Endothelial cell of umbilical vein (primary cell): Measurements from ENCODE around the gene CT45A3. TPM values are rescaled to one million over a fixed set of nuclear protein-coding genes. Genes with fewer than 3 reads are reported as not detected.
"Not testable (repeated sequence)": the region's sequence is repeated elsewhere in the genome, so short reads cannot be mapped to it uniquely, and the experiment has no call there.

Experiments
- BruUV-seq: library from RNA; stranded (reverse); fragments of 400-500 nt; replicated peaks from 2 replicates; lab custom pipeline; 2021; lab: Mats Ljungman, UMichigan
- CTCF ChIA-PET: fragments of 300-600, 350-600 bp; sonication (Branson Sonifier 250); formaldehyde crosslinking; loops from one replicate; lab custom pipeline; 2021; ENCODE audit warnings: antibody characterized with exemption, inconsistent platforms; lab: Charles Lee
- POLR2A ChIA-PET: fragments of 300-600, 350-600 bp; sonication (Branson Sonifier 250); formaldehyde crosslinking; loops from one replicate; lab custom pipeline; 2021; ENCODE audit warnings: antibody characterized with exemption, inconsistent platforms; lab: Charles Lee
- DNase-seq: peaks from one replicate; pipeline ENCODE4 v3.0.0-alpha.2; 2011; ENCODE audit warnings: low read depth, low spot score
- FAIRE-seq: peaks from 2 replicates; lab custom pipeline; 2011; peaks lifted over from hg19 to GRCh38; lab: Jason Lieb, UNC
- H2AFZ ChIP-seq: 2 replicates; pipeline ENCODE4 v1.6.0; 2012; ENCODE audit warnings: low read depth, low read length, control low read depth, inconsistent platforms
- H3K27ac ChIP-seq: 2 replicates; pipeline ENCODE4 v1.5.1; 2011; ENCODE audit warnings: low read depth, mild to moderate bottlenecking, control low read depth, low read length, moderate library complexity; ENCODE audit not compliant: insufficient read depth
- H3K27me3 ChIP-seq, 2 experiments: 2 replicates each; pipeline versions ENCODE4 v1.6.0 to v1.6.1; 2011; ENCODE audit warnings: low read length in 2 of 2, mixed read lengths in 1 of 2; ENCODE audit not compliant: control insufficient read depth in 2 of 2, insufficient read depth in 2 of 2
- H3K36me3 ChIP-seq, 2 experiments: 2 replicates in 1 of 2; 3 replicates in 1 of 2; pipeline ENCODE4 v1.5.1; 2011; ENCODE audit warnings: low read length in 2 of 2, mild to moderate bottlenecking in 1 of 2, moderate library complexity in 1 of 2; ENCODE audit not compliant: control insufficient read depth in 2 of 2, insufficient read depth in 2 of 2; ENCODE audit errors: extremely low read depth in 1 of 2
- H3K4me1 ChIP-seq: 3 replicates; pipeline ENCODE4 v1.5.1; 2011; ENCODE audit warnings: mild to moderate bottlenecking, low read length; ENCODE audit not compliant: control insufficient read depth, insufficient read depth; ENCODE audit errors: extremely low read depth
- H3K4me2 ChIP-seq: 2 replicates; pipeline ENCODE4 v1.6.1; 2011; ENCODE audit warnings: low read length, control low read depth, mixed read lengths; ENCODE audit not compliant: insufficient read depth
- H3K4me3 ChIP-seq, 3 experiments: fragments of 200-600 bp in 1 of 3; sonication (generic), shearing (Covaris generic) in 1 of 3; replicated peaks in 1 of 3; 2 replicates each; pipeline ENCODE4 v1.5.1; 2011 to 2016; ENCODE audit warnings: control low read depth in 3 of 3, low read length in 3 of 3, mild to moderate bottlenecking in 2 of 3, inconsistent platforms in 1 of 3, low read depth in 1 of 3, moderate library complexity in 1 of 3; ENCODE audit not compliant: insufficient read depth in 1 of 3
- H3K79me2 ChIP-seq: 2 replicates; pipeline ENCODE4 v1.6.0; 2012; ENCODE audit warnings: low read length, inconsistent platforms; ENCODE audit not compliant: control insufficient read depth, insufficient read depth
- H3K9ac ChIP-seq: replicated peaks from 2 replicates; pipeline ENCODE3; 2011; ENCODE audit warnings: low read length, control low read depth; ENCODE audit not compliant: insufficient read depth; ENCODE audit errors: extremely low read depth
- H3K9me1 ChIP-seq: replicated peaks from 3 replicates; pipeline ENCODE4 v1.6.0; 2011; ENCODE audit warnings: mild to moderate bottlenecking, low read length; ENCODE audit not compliant: control insufficient read depth, insufficient read depth; ENCODE audit errors: extremely low read depth
- H3K9me3 ChIP-seq: replicated peaks from 2 replicates; pipeline ENCODE4 v1.5.1; 2012; ENCODE audit warnings: low read length, inconsistent platforms; ENCODE audit not compliant: control insufficient read depth, insufficient read depth
- H4K20me1 ChIP-seq: replicated peaks from 2 replicates; pipeline ENCODE3; 2011; ENCODE audit warnings: mild to moderate bottlenecking, low read length; ENCODE audit not compliant: control insufficient read depth, insufficient read depth; ENCODE audit errors: extremely low read depth
- EZH2 ChIP-seq: IDR thresholded peaks from 2 replicates; pipeline ENCODE4 v1.6.1; 2012; ENCODE audit warnings: borderline replicate concordance, low read depth, mild to moderate bottlenecking, moderate library complexity, low read length, inconsistent platforms; ENCODE audit not compliant: severe bottlenecking
- FOS ChIP-seq: IDR thresholded peaks from 2 replicates; pipeline ENCODE4 v1.6.1; 2011; ENCODE audit warnings: mild to moderate bottlenecking, low read length, moderate library complexity, borderline replicate concordance; ENCODE audit not compliant: insufficient read depth
- GATA2 ChIP-seq: IDR thresholded peaks from 2 replicates; pipeline ENCODE4 v1.7.0; 2011; ENCODE audit warnings: low read depth, mild to moderate bottlenecking, moderate library complexity, mixed read lengths, low read length; ENCODE audit not compliant: insufficient read length, insufficient read depth
- JUN ChIP-seq: IDR thresholded peaks from 2 replicates; pipeline ENCODE4 v1.6.1; 2011; ENCODE audit warnings: borderline replicate concordance, low read depth; ENCODE audit not compliant: insufficient read length, insufficient read depth
- MYC ChIP-seq: IDR thresholded peaks from one replicate; pipeline ENCODE4 v1.6.1; 2011; ENCODE audit warnings: mild to moderate bottlenecking, low read depth, low read length
- POLR2A ChIP-seq: IDR thresholded peaks from 2 replicates; pipeline ENCODE4 v1.6.1; 2012; ENCODE audit warnings: low read depth, mild to moderate bottlenecking, control low read depth, low read length
- POLR2AphosphoS5 ChIP-seq: IDR thresholded peaks from 2 replicates; pipeline ENCODE4 v1.6.1; 2012; ENCODE audit warnings: low read depth, mild to moderate bottlenecking, control low read depth, low read length, moderate library complexity; ENCODE audit not compliant: insufficient read depth
- dilution Hi-C: fragments of 300-500 bp; cut with MboI; formaldehyde crosslinking; loops from one replicate; pipeline ENCODE4 v1.15.0; 2019; ENCODE audit warnings: low sequenced_read_pairs; ENCODE audit not compliant: extremely low pct_ligation_motif_present
- intact Hi-C: fragments of 100-400 bp; cut with micrococcal nuclease; formaldehyde crosslinking; loops from one replicate; pipeline ENCODE4 v1.10.0; 2022
- polyA plus RNA-seq, 4 experiments: library from polyadenylated mRNA; depleted of rRNA in 3 of 4; stranded (reverse) in 3 of 4; unstranded in 1 of 4; fragments of >200 nt; gene quantifications; 2 replicates each; pipeline versions ENCODE4 v1.2.1 to v1.2.3, GENCODE V29; 2011 to 2012; ENCODE audit warnings: missing spikeins in 1 of 4
- total RNA-seq: library from RNA; stranded (reverse); gene quantifications from 2 replicates; pipeline ENCODE4 v1.2.3, GENCODE V29; 2021
- TF ChIP-seq, protein P1 (sequence below), 2 donors: IDR thresholded peaks; 1 replicate in 1 of 2; 2 replicates in 1 of 2; pipeline ENCODE4 v1.5.1; 2011; ENCODE audit warnings: low read length in 2 of 2, mild to moderate bottlenecking in 2 of 2, moderate library complexity in 2 of 2, control low read depth in 1 of 2, inconsistent platforms in 1 of 2, low read depth in 1 of 2; ENCODE audit not compliant: insufficient read depth in 1 of 2; ENCODE audit errors: extremely low read depth in 1 of 2
- TF ChIP-seq, protein P2 (sequence below): IDR thresholded peaks from 2 replicates; pipeline ENCODE4 v1.6.1; 2011; ENCODE audit not compliant: insufficient read depth, insufficient read length

The CT45A3 gene
- total and polyA plus RNA-seq, 2 donors (not counting 3 experiments of a cell fraction or from before 2014, with no cell fraction given) = not detected

DNA sequence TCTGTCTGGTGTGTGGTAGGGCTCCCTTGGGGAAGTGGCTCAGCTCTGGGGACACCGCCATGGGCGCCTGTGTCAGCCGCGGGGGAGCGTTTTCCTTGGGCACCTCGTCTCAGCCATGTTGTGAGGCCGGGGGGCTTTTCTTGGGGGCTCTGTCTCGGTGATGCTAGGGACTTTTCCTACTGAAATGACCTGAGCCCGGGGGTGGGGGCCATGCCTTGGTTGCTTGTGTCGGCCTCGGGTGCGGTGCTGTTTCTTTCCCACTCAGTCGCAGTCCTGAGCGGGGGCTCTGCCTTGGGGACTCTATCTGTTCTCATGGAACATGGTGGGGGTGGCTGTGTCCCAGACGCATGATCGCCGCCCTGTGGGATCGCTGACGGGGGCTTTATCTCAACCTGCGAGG lies 54.2 kb downstream of the CT45A3 start:
- Histone ChIP-seq H2AFZ (no peak overlapping the region), H3K27ac (no peak overlapping the region), H3K9me3 (no peaks in the 10 kb centered on the region), H4K20me1 (no peaks in the 10 kb centered on the region), H3K4me3 (no peak overlapping the region), H3K9ac (no peak overlapping the region), H3K4me1 (no peaks in the 10 kb centered on the region), H3K79me2 (no peaks in the 10 kb centered on the region), H3K27me3 (no peaks in the 10 kb centered on the region), H3K4me2 (no peak overlapping the region), H3K36me3 (no peaks in the 10 kb centered on the region), H3K9me1 (no peaks in the 10 kb centered on the region)
- dilution Hi-C loops (no loop called here), intact Hi-C loops (no loop called here)
- ChIA-PET POLR2A (no interaction called here), CTCF (no interaction called here)
- no TSS peak for BruUV-seq
- DNase-seq (no peak), FAIRE-seq (no peak)
- TF ChIP-seq POLR2AphosphoS5 = no peak
- TF ChIP-seq, protein P1, sequence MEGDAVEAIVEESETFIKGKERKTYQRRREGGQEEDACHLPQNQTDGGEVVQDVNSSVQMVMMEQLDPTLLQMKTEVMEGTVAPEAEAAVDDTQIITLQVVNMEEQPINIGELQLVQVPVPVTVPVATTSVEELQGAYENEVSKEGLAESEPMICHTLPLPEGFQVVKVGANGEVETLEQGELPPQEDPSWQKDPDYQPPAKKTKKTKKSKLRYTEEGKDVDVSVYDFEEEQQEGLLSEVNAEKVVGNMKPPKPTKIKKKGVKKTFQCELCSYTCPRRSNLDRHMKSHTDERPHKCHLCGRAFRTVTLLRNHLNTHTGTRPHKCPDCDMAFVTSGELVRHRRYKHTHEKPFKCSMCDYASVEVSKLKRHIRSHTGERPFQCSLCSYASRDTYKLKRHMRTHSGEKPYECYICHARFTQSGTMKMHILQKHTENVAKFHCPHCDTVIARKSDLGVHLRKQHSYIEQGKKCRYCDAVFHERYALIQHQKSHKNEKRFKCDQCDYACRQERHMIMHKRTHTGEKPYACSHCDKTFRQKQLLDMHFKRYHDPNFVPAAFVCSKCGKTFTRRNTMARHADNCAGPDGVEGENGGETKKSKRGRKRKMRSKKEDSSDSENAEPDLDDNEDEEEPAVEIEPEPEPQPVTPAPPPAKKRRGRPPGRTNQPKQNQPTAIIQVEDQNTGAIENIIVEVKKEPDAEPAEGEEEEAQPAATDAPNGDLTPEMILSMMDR (IDR thresholded peaks at IDR 0.05; ENCODE audit: extremely low read depth in 1 of 2, insufficient read depth in 1 of 2, low read depth in 1 of 2, low read length in 2 of 2) = no peak
- TF ChIP-seq POLR2A = no peak
- TF ChIP-seq GATA2 = no peak
- no peak for TF ChIP-seq JUN
- TF ChIP-seq EZH2 = no peak
- TF ChIP-seq FOS = no peak
- TF ChIP-seq MYC = no peak
- TF ChIP-seq, protein P2, sequence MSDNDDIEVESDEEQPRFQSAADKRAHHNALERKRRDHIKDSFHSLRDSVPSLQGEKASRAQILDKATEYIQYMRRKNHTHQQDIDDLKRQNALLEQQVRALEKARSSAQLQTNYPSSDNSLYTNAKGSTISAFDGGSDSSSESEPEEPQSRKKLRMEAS = no peak

DNA sequence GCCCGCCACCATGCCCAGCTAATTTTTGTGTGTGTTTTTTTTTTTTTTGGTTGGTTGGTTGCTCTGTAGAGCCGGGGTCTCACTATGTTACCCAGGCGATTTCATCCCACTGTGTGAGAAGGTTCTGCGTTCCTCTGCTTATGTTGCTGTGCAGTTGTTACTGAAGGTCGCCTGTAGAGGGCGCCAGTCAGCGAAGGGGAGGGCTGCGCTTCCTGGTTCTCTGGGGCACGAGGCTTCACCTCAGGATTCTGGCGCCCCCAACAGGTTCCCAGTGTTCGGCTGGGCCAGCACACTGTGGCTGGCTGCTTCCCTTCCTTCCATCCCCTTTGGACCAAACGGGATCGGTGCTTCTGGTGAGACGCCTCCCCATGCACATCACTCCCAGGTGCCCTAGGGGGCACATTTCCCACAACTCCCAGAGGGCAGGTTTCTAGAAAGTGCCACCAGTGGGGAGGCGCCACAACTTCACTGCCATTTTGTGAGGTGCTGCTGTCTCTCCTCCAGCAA lies 54.8 kb downstream of the CT45A3 start, which contains the start of gene CT45A1:
TSS of gene CT45A1 (plus strand) at position 457 of the 507 bp plus-strand sequence. CDS start 5,302 bp downstream, outside the sequence.
- H4K20me1 ChIP-seq, H3K9me3 ChIP-seq, H3K36me3 ChIP-seq, intact Hi-C loops, H3K27me3 ChIP-seq, H3K9ac ChIP-seq, H3K4me2 ChIP-seq, H3K4me1 ChIP-seq, POLR2A ChIA-PET, FAIRE-seq, CTCF ChIA-PET, H3K9me1 ChIP-seq, H3K4me3 ChIP-seq, DNase-seq, H3K27ac ChIP-seq, BruUV-seq, H2AFZ ChIP-seq, H3K79me2 ChIP-seq, dilution Hi-C loops: not testable (repeated sequence)
